ENCODE results near the gene KLK4.

GRCh38 chr19:50857366-50857765 is 53.8 kb downstream of the KLK4 start:
- TF ChIP-seq CTCF (conservative IDR thresholded peaks at IDR 0.05; ENCODE audit: low read length): no peak
- no peak for TF ChIP-seq EZH2phosphoT487 (IDR thresholded peaks at IDR 0.05; ENCODE audit: borderline replicate concordance, low read depth, low read length)
